Fibroblast of skin of abdomen (primary cell): ENCODE measurements around the gene LGALS3. TPM values are rescaled to one million over a fixed set of nuclear protein-coding genes. Genes with fewer than 3 reads are reported as not detected.
A peak's percentile ranks its signal among the peaks of the same experiment; 100 is the strongest.
"Not testable (repeated sequence)": the region's sequence is repeated elsewhere in the genome, so short reads cannot be mapped to it uniquely, and the experiment has no call there.

Experiments used
- DNase-seq: peaks from one replicate; pipeline ENCODE4 v3.0.0-alpha.2; 2013
- polyA plus RNA-seq, 2 experiments: library from polyadenylated mRNA; unstranded; fragments of 120-200 nt; gene quantifications; one replicate each; pipeline ENCODE4 v1.2.1, GENCODE V29; 2013; ENCODE audit not compliant: insufficient read length in 2 of 2

LGALS3 gene
- 125 TPM for polyA plus RNA-seq (2013, experiment 1 of 2; ENCODE audit: insufficient read length)
- polyA plus RNA-seq (2013, experiment 2 of 2; ENCODE audit: insufficient read length), result 130 TPM

GRCh38 chr14:55129086-55129427 is at the start of gene LGALS3:
Gene LGALS3 (plus strand): TSS chr14:55129252. CDS start chr14:55137374, 8,122 bp downstream.
- peak; percentile 51 for DNase-seq

- DNase-seq, result not testable (repeated sequence)
These were observed 49.1 kb upstream of the LGALS3 start for GRCh38 chr14:55079961-55080360.

DNA sequence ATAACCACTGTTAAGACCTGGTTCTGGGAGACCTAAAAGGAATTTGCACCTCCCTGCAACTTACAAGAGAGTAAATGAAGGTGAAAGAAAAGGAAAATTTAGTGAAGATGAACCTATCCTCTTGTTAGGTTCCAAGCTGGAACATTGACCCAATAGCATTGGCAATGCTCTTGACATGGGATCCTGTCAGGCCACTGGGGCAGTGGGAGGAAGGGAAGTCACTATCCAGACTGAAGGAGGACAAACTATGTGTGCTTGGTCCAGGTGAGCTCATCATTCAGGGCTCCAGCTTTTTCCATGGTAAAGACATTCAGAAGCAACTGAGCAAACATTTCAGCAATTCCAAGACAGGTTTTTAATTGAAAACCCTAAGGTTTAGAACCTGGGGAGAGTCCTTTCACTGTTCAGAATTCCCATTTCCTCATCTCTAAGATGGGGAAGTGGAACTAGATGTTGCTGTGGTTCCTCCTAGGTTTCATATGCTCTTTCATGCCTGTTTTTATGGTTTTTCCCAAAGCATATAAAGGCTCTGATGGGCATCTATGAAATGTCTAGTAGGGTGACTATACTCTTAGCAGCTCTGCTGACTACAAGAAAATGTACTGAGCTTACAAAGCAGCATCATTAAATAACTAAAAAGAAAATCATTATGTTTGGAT is 44.5 kb upstream of the LGALS3 start:
- no peak for DNase-seq

DNA sequence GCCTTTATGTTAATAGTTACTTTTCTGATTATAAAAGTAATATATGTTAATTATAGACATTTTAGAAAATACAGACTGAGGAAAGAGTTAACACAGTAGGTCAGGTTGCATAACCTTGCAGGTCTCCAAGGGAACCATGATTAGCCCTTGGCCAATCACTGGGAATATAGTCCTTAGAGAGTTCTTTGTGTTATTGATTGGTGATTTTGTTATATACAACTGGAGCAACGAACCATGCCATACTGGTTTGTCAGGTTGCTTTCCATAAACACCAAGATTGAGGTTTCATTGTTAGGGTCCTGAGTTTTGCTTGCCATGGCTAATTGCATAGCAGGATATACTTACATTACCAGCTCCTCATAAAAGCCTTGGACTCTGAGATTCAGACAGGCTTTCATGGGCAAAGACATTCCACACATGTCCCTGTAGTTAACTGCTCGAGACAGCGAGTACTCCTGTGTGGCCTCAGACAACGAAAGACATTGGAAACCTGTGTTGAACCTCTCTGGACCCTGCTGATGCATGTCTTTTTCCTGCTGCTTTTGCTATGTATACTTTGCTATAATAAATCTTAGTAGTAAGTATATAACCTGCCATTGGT is 43.9 kb upstream of the LGALS3 start:
- no peak for DNase-seq

- DNase-seq, result no peak
These were observed 42.1 kb upstream of the LGALS3 start for GRCh38 chr14:55086938-55087337.

GRCh38 chr14:55088356-55088755 is 40.7 kb upstream of the LGALS3 start:
- no peak for DNase-seq

DNA sequence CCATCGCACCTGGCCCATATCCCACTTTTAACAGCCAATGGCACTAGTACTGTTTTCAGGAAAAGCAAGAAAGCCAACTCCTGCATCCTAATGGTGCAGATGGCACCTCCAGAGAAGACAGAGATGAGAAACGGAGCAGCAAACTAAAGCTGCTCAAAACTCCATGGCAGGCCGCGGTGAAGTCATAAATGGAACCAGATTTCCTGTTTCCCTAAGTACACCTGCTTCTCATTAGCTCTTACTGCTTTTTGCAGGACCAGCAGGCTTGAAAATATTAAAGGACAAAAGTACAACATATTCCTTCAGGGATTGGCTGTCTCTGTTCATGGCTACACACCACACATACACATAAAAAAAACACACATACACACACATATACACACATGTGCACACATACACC is 36.7 kb upstream of the LGALS3 start:
- peak; percentile 82 for DNase-seq

DNA sequence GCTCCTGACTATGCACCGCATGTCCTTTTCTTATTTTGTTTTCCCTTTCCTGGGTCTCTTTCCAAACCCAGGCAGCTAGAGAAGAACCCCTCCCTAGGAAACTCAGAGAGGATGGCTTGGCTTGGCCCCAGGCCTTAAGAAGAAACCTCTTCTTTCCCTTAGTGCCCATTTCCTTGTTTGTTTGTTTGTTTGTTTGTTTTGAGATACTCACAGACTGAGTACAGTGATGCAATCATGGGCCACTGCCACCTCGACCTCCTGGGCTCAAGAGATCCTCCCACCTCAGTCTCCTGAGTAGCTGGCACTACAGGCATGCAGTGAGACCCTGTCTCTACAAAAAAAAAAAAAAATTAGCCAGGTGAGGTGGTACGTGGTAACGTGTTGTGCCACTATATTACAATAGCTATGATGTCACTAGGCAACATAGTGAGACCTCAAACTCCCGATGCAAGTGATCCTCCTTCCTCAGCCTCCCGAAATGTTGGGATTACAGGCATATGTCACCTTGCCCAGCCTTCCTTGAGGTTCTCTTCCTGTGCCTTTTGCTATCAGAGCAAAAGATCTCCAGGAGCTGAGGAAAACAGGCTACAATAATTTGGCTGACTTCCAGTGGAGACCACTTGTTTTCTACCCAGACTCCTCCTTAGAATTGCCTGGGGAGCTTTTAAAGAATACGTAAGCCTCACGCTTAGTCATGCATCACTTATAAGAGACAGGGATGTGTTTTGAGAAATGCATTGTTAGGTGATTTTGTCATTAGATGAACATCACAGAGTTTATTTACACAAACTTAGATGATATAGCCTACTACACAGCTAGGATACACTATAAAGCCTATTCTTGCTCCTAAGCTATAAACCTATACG is 34.5 kb upstream of the LGALS3 start:
- DNase-seq, result peak; percentile 57

DNA sequence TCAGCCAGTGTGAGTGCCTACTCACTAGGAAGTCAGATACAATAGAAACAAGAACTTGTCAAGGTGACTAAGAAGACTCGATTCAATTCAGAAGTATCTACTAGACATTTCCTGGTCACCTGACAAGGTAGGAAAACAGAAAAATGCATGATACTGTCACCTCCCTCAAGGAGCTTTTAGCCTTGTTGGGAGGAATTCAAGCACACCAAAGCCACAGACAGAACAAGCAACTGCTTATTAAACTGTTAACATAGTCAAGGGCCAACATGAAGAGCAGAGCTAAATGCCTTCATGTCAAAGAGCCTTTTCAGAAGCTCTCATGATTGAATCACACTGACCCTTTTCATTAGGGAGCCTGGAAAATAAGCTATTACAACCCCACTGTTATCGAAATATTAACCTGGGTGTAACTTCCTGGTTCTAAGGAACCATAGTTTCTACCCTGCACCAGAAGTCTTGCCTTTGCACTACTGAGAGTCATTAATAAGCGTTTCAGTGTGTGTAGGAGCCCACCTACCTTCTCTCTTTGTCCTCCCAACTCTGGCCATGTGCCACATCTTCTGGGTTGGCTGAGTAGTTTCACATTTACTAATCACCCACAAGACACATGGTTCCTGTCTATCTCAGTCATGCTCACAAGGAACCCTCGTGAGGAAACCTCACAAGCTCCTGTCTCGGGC is 31.0 kb upstream of the LGALS3 start:
- DNase-seq, result peak; percentile 24

DNA sequence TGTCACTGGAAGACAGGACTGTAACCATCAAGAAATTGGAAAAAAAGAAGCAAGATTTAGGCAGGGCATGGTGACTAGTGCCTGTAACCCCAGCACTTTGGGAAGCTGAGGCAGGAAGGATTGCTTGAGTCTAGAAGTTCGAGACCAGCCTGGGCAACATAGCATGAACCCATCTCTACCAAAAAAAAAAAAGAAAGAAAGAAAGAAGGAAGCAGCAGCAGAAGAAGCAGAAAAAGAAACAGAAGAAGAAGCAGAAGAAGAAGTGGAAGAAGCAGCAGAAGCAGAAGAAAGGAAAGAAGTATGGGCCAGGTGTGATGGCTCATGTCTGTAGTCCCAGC is 30.5 kb upstream of the LGALS3 start:
- no peak for DNase-seq

GRCh38 chr14:55099756-55100155 is 29.3 kb upstream of the LGALS3 start:
- DNase-seq, result peak; percentile 67

DNA sequence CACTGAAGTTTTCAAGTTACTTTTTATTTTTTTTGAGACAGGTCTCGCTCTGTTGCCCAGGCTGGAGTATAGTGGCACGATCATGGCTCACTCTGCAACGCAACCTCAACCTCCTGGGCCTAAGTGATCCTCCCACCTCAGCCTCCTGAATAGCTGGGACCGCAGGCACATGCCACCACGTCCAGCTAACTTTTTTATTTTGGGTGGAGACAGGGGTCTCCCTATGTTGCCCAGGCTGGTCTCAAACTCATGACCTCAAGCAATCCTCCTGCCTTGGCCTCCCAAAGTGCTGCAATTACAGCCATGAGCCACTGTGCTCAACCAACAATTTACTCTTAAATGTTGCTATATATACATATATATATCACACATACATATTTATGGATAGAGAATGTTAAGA is 27.4 kb upstream of the LGALS3 start:
- DNase-seq, result no peak

- DNase-seq, result peak; percentile 99
These were observed 26.9 kb upstream of the LGALS3 start for GRCh38 chr14:55102141-55102621.

- DNase-seq, result peak; percentile 94
These were observed 25.9 kb upstream of the LGALS3 start for GRCh38 chr14:55103005-55103640.

GRCh38 chr14:55103971-55104954 is 24.8 kb upstream of the LGALS3 start:
- no peak for DNase-seq

- DNase-seq, result no peak
These were observed 23.1 kb upstream of the LGALS3 start for GRCh38 chr14:55105991-55106390.

DNA sequence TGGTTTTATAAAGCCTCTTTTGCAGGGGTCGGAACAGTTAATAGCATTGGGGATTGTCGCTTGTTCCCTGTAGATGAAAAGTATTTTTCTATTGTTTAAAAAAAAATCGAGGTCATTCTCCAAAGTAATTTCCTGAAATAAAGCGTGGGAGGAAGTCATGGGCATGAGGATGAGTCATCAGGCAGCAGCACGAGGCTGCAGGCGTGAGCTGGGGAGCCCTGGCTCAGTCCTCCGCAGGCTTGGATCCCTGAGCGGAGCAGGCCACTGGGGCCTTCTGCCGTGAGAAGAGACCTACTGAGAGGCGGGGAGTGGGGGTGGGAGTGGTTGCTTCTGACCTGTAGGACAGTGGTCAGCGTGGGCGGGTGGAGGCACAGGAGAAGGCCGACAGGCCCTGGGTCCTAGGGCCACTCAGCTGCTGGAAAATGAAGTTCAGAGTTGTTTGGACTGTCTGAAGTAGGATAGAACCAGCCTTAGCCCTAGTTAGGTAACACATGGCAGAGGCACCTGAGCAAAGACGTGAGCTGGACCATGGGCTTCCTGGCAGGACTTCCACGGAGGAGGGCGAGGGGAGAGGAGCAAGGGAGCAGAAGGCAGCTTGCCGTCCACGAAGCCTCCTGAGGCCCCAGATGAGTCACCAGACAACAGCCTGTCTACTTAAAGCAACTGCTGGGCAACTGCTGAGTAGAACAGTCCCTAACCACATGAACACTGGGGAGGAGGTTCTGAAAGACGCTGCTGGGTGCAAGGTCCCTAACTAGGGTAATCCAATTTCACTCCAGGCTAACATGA is 21.1 kb upstream of the LGALS3 start:
- peak; percentile 94 for DNase-seq

DNA sequence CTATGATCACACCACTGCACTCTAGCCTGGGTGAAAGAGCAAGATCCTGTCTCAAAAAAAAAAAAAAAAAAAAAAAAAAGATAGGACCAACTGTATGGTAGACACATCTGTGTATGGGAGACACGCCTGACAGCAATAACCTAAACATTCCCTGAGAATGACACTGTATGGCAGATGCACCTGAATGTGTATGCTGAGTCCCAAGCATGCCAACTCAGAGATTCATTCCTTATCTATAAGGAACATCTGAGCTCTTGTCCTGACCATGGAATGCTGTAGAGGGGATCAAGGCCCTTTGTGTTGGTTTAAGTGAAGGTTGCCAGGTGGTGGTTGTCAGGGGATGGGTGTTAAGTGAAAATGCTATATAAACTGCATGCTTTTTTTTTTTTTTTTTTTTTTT is 19.2 kb upstream of the LGALS3 start:
- DNase-seq, result no peak

DNA sequence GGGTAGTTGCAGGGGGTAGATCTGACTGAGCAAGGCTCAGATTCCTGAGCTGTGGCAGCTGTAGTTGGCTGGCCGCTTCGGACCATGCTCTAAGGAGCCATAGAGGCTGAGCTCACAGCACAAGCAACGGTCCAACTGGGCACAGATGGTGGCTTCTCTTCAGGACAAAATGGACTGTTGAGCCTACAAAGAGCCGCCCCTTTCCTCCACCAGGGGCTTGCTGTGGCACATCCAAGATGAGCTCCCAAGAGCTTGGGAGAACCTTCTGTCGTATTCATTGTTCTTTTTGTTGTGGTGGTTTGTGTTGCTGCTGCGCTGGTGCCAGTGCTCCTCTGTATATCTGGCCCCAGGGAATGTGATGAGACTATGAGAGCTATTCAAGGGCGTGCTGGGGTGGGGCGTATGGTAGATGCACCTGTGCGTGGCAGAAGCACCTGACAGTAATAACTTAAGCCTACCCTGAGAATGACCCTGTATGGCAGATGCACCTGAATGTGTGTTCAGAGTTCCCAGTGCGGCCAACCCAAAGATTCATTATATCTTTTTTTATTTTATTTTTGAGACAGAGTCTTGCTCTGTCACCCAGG is 17.8 kb upstream of the LGALS3 start:
- DNase-seq, result no peak

DNA sequence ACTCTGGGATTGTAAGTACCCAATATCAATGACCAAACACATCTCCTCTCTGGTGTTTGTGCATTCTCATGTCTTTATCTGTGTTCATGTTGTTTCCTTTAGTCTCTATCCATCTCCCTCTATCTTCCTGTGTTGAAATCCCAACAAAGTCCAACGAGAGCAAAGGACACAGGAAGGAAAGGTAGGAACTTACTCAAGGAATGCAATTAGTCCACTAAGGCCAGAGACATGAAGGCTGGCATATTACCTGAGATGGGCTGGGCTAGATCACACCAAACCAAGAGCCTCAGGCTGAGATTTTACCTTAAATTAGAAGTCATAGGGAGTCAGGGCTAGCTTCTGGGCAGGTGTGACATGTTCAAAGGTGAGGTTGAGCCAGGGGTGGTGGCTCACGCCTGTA is 14.3 kb upstream of the LGALS3 start:
- no peak for DNase-seq
